CD4-positive, CD25-positive, alpha-beta regulatory T cell (primary cell): ENCODE results near the gene SYDE2. TPM values are rescaled to one million over a fixed set of nuclear protein-coding genes. Genes with fewer than 3 reads are reported as not detected.
"Not testable (repeated sequence)": the region's sequence is repeated elsewhere in the genome, so short reads cannot be mapped to it uniquely, and the experiment has no call there.

Experiments used
- ATAC-seq, 2 donors: fragments of 150-1000 bp; cut with Tn5 transposase; one replicate each; pipeline ENCODE4 v1.10.0; 2021; ENCODE audit warnings: low read depth in 2 of 2, moderate number of reproducible peaks in 2 of 2, moderate library complexity in 1 of 2
- DNase-seq, 3 donors: peaks; one replicate each; pipeline versions ENCODE4 v3.0.0 to v3.0.0-alpha.2; 2012 to 2022; ENCODE audit warnings: mixed read lengths in 1 of 3
- H3K27ac ChIP-seq: one replicate; pipeline ENCODE4 v1.7.0; 2013; ENCODE audit warnings: mild to moderate bottlenecking, low read length; ENCODE audit not compliant: insufficient read depth, poor library complexity, severe bottlenecking
- H3K27me3 ChIP-seq: one replicate; pipeline ENCODE4 v1.7.0; 2013; ENCODE audit warnings: low read length; ENCODE audit not compliant: control insufficient read depth, insufficient read depth
- H3K36me3 ChIP-seq: one replicate; pipeline ENCODE4 v1.7.0; 2013; ENCODE audit warnings: mild to moderate bottlenecking, low read length, moderate library complexity; ENCODE audit not compliant: control insufficient read depth, insufficient read depth
- H3K4me1 ChIP-seq: 2 replicates; pipeline ENCODE4 v1.7.0; 2013; ENCODE audit warnings: mild to moderate bottlenecking, low read length; ENCODE audit not compliant: insufficient read depth, control insufficient read depth, poor library complexity, severe bottlenecking
- H3K4me3 ChIP-seq: one replicate; pipeline ENCODE4 v1.7.0; 2013; ENCODE audit warnings: low read depth, mild to moderate bottlenecking, low read length, moderate library complexity
- H3K9me3 ChIP-seq, 2 experiments: 1 replicate in 1 of 2; 2 replicates in 1 of 2; pipeline ENCODE4 v1.7.0; 2013; ENCODE audit warnings: low read length in 2 of 2, mild to moderate bottlenecking in 1 of 2, moderate library complexity in 1 of 2; ENCODE audit not compliant: control insufficient read depth in 2 of 2
- H3K27ac Mint-ChIP-seq, 3 donors: one replicate each; pipeline ENCODE4 v1.8.0; 2020 to 2022; ENCODE audit warnings: mild to moderate bottlenecking in 3 of 3, mixed read lengths in 3 of 3, moderate library complexity in 2 of 3
- H3K27me3 Mint-ChIP-seq: one replicate; pipeline ENCODE4 v1.8.0; 2022; ENCODE audit warnings: mild to moderate bottlenecking, mixed read lengths
- H3K36me3 Mint-ChIP-seq: one replicate; pipeline ENCODE4 v1.8.0; 2020; ENCODE audit warnings: mixed read lengths
- H3K4me1 Mint-ChIP-seq, 4 donors: one replicate each; pipeline ENCODE4 v1.8.0; 2020 to 2022; ENCODE audit warnings: mixed read lengths in 4 of 4, mild to moderate bottlenecking in 1 of 4
- H3K4me3 Mint-ChIP-seq, 4 donors: one replicate each; pipeline ENCODE4 v1.8.0; 2020 to 2022; ENCODE audit warnings: mild to moderate bottlenecking in 4 of 4, mixed read lengths in 4 of 4, moderate library complexity in 3 of 4
- H3K9me3 Mint-ChIP-seq, 7 donors: one replicate each; pipeline ENCODE4 v1.8.0; 2020 to 2022; ENCODE audit warnings: mixed read lengths in 7 of 7, mild to moderate bottlenecking in 3 of 7, moderate library complexity in 2 of 7
- polyA plus RNA-seq, 4 donors: library from polyadenylated mRNA; unstranded; fragments of 300-500 nt; fragmentation: Illumina TruSeq; gene quantifications; one replicate each; pipeline ENCODE4 v1.2.3, GENCODE V29; 2021
- total RNA-seq: library from RNA; stranded (reverse); gene quantifications from one replicate; pipeline ENCODE4 v1.2.3, GENCODE V29; 2022

The SYDE2 gene
- total and polyA plus RNA-seq, 5 donors from 2014 or later: 1.0 to 4.1 (median 1.3) TPM

- no peaks in the 10 kb centered on the region for H3K9me3 ChIP-seq
- no peaks in the 10 kb centered on the region for H3K36me3 Mint-ChIP-seq
Measured at GRCh38 chr1:85153149-85153891, 47.5 kb downstream of the SYDE2 start.

GRCh38 chr1:85151446-85151845, 49.4 kb downstream of the SYDE2 start:
- no peak overlapping the region for H3K4me3 ChIP-seq
- H3K36me3 ChIP-seq: no peaks in the 10 kb centered on the region
- H3K9me3 ChIP-seq: no peaks in the 10 kb centered on the region
- Mint-ChIP-seq H3K27me3 (peaks cover 5% of the 10 kb centered on the region), H3K4me3 (no peak overlapping the region), H3K9me3 (no peaks in the 10 kb centered on the region), H3K27ac (no peak overlapping the region), H3K4me1 (peaks cover 0 to 5% (median 2%) of the 10 kb centered on the region in 4 donors), H3K36me3 (no peaks in the 10 kb centered on the region)
- no peaks in the 10 kb centered on the region for H3K4me1 ChIP-seq
- H3K27ac ChIP-seq: no peak overlapping the region
- ATAC-seq (no peak), DNase-seq (no peak)
- H3K27me3 ChIP-seq: no peaks in the 10 kb centered on the region

More at GRCh38 chr1:85153149-85153891, 47.5 kb downstream of the SYDE2 start:
- Mint-ChIP-seq H3K27ac (peak overlapping the region in 2 of 3 donors; percentile 4 to 9), H3K4me3 (no peak overlapping the region), H3K27me3 (peaks cover 5% of the 10 kb centered on the region), H3K9me3 (no peaks in the 10 kb centered on the region), H3K4me1 (peaks cover 0 to 1% (median under 1%) of the 10 kb centered on the region in 4 donors)
- H3K27me3 ChIP-seq: no peaks in the 10 kb centered on the region
- DNase-seq: peak in 1 of 3 donors; percentile 45
- H3K4me1 ChIP-seq: no peaks in the 10 kb centered on the region
- H3K36me3 ChIP-seq: no peaks in the 10 kb centered on the region
- no peak overlapping the region for H3K27ac ChIP-seq
- ATAC-seq: no peak
- no peak overlapping the region for H3K4me3 ChIP-seq

- no peak for DNase-seq
Measured at GRCh38 chr1:85149805-85150204, 51.0 kb downstream of the SYDE2 start.

GRCh38 chr1:85148524-85149250, 52.1 kb downstream of the SYDE2 start:
- ATAC-seq: no peak

More at GRCh38 chr1:85149805-85150204, 51.0 kb downstream of the SYDE2 start:
- Mint-ChIP-seq H3K27me3 (peaks cover 5% of the 10 kb centered on the region), H3K27ac (no peak overlapping the region), H3K4me3 (no peak overlapping the region), H3K4me1 (peaks cover 0 to 5% (median 2%) of the 10 kb centered on the region in 4 donors), H3K36me3 (no peaks in the 10 kb centered on the region), H3K9me3 (peaks cover 0 to 2% (median 0%) of the 10 kb centered on the region in 7 donors)
- Histone ChIP-seq H3K9me3 (no peaks in the 10 kb centered on the region), H3K36me3 (no peaks in the 10 kb centered on the region), H3K27me3 (no peaks in the 10 kb centered on the region), H3K27ac (no peak overlapping the region), H3K4me3 (no peak overlapping the region), H3K4me1 (no peaks in the 10 kb centered on the region)
- no peak for ATAC-seq

GRCh38 chr1:85146972-85147359, 53.9 kb downstream of the SYDE2 start:
- H3K27ac ChIP-seq: no peak overlapping the region
- no peaks in the 10 kb centered on the region for H3K36me3 ChIP-seq
- Mint-ChIP-seq H3K36me3 (no peaks in the 10 kb centered on the region), H3K4me1 (peaks cover 0 to 5% (median 2%) of the 10 kb centered on the region in 4 donors), H3K27me3 (peaks cover 15% of the 10 kb centered on the region), H3K4me3 (no peak overlapping the region), H3K27ac (no peak overlapping the region), H3K9me3 (peaks cover 0 to 2% (median 0%) of the 10 kb centered on the region in 7 donors)
- ATAC-seq: no peak
- no peak for DNase-seq
- H3K4me1 ChIP-seq: no peaks in the 10 kb centered on the region
- no peak overlapping the region for H3K4me3 ChIP-seq
- no peaks in the 10 kb centered on the region for H3K9me3 ChIP-seq
- H3K27me3 ChIP-seq: no peaks in the 10 kb centered on the region

More at GRCh38 chr1:85148524-85149250, 52.1 kb downstream of the SYDE2 start:
- Histone ChIP-seq H3K4me1 (no peaks in the 10 kb centered on the region), H3K27ac (no peak overlapping the region), H3K27me3 (no peaks in the 10 kb centered on the region), H3K36me3 (no peaks in the 10 kb centered on the region), H3K4me3 (no peak overlapping the region), H3K9me3 (no peaks in the 10 kb centered on the region)
- H3K27me3 Mint-ChIP-seq: peaks cover 12% of the 10 kb centered on the region
- H3K4me1 Mint-ChIP-seq: peaks cover 0 to 5% (median 2%) of the 10 kb centered on the region in 4 donors
- no peak overlapping the region for H3K27ac Mint-ChIP-seq
- H3K4me3 Mint-ChIP-seq: no peak overlapping the region
- H3K9me3 Mint-ChIP-seq: peaks cover 0 to 2% (median 0%) of the 10 kb centered on the region in 7 donors
- no peaks in the 10 kb centered on the region for H3K36me3 Mint-ChIP-seq
- peak in 1 of 3 donors; percentile 55 for DNase-seq

GRCh38 chr1:85146298-85146971, 54.4 kb downstream of the SYDE2 start:
- ATAC-seq, H3K4me3 ChIP-seq, H3K27me3 ChIP-seq, H3K36me3 Mint-ChIP-seq, H3K9me3 Mint-ChIP-seq, H3K27ac Mint-ChIP-seq, H3K9me3 ChIP-seq, H3K27ac ChIP-seq, H3K4me3 Mint-ChIP-seq, H3K4me1 Mint-ChIP-seq, H3K36me3 ChIP-seq, DNase-seq, H3K4me1 ChIP-seq: not testable (repeated sequence)
- H3K27me3 Mint-ChIP-seq: peaks cover 14% of the 10 kb centered on the region

- Mint-ChIP-seq H3K27me3 (peaks cover 10% of the 10 kb centered on the region), H3K4me1 (peaks cover 0 to 5% (median 2%) of the 10 kb centered on the region in 4 donors), H3K4me3 (no peak overlapping the region), H3K36me3 (no peaks in the 10 kb centered on the region), H3K27ac (no peak overlapping the region), H3K9me3 (peaks cover 0 to 2% (median 0%) of the 10 kb centered on the region in 7 donors)
- Histone ChIP-seq H3K4me1 (no peaks in the 10 kb centered on the region), H3K27ac (no peak overlapping the region), H3K4me3 (no peak overlapping the region), H3K27me3 (no peaks in the 10 kb centered on the region), H3K9me3 (no peaks in the 10 kb centered on the region), H3K36me3 (no peaks in the 10 kb centered on the region)
- no peak for DNase-seq
- ATAC-seq: no peak
Measured at GRCh38 chr1:85144351-85144750, 56.5 kb downstream of the SYDE2 start.
